C4-2B (cell line): Measurements from ENCODE around the gene APLF.

Experiments
- CTCF ChIP-seq: fragments of 450-650 bp; conservative IDR thresholded peaks from 2 replicates; pipeline ENCODE4 v1.5.1; 2017; ENCODE audit warnings: mild to moderate bottlenecking
- ZFX ChIP-seq: fragments of 450-650 bp; IDR thresholded peaks from 2 replicates; pipeline ENCODE4 v1.6.1; 2017

GRCh38 chr2:68434981-68435380, 32.4 kb upstream of the APLF start:
- TF ChIP-seq CTCF = no peak
- TF ChIP-seq ZFX = no peak
